HUES48 (cell line): Measurements from ENCODE around the gene NOD1.

Experiments used
- H3K27ac ChIP-seq: one replicate; pipeline ENCODE4 v1.7.0; 2013; ENCODE audit warnings: low read depth, low read length, inconsistent platforms
- H3K27me3 ChIP-seq: 2 replicates; pipeline ENCODE4 v1.6.1; 2013; ENCODE audit warnings: mild to moderate bottlenecking, low read length; ENCODE audit not compliant: control insufficient read depth, insufficient read depth
- H3K36me3 ChIP-seq: 2 replicates; pipeline ENCODE4 v1.6.1; 2013; ENCODE audit warnings: low read length; ENCODE audit not compliant: control insufficient read depth, insufficient read depth
- H3K4me1 ChIP-seq: 2 replicates; pipeline ENCODE4 v1.6.1; 2013; ENCODE audit warnings: mild to moderate bottlenecking, low read length; ENCODE audit not compliant: control insufficient read depth, insufficient read depth
- H3K4me3 ChIP-seq: 2 replicates; pipeline ENCODE4 v1.5.1; 2013; ENCODE audit warnings: mild to moderate bottlenecking, low read depth, low read length
- H3K9ac ChIP-seq: 2 replicates; pipeline ENCODE4 v1.6.1; 2013; ENCODE audit warnings: mild to moderate bottlenecking, low read depth, low read length, moderate library complexity
- H3K9me3 ChIP-seq: 2 replicates; pipeline ENCODE4 v1.6.1; 2013; ENCODE audit warnings: low read length; ENCODE audit not compliant: control insufficient read depth, insufficient read depth

Gene NOD1

DNA sequence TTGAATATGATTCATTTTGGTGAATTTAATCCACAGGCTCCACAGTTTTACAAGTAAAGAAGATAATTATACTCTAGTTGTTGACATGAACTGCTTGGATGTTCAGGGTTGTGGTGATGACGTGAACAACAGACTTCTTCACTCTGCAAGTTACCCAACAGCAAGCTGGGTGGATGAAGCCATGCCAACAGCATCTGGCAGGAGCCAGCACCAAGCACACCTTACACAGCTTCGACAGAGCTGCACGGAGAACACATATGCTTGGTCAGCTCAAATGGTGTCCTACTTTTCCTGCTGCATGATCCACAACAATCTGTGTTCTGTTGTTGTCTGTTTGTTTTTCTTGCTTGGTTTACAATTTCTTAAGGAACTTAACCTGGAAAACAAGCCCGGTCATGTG is 9.8 kb downstream of the NOD1 start:
- H3K27me3 ChIP-seq = no peaks in the 10 kb centered on the region
- H3K27ac ChIP-seq = peak overlapping the region; percentile 52
- H3K9ac ChIP-seq = no peak overlapping the region
- H3K9me3 ChIP-seq = no peaks in the 10 kb centered on the region
- H3K4me1 ChIP-seq = peaks cover 15% of the 10 kb centered on the region
- H3K36me3 ChIP-seq = no peaks in the 10 kb centered on the region
- no peak overlapping the region for H3K4me3 ChIP-seq

DNA sequence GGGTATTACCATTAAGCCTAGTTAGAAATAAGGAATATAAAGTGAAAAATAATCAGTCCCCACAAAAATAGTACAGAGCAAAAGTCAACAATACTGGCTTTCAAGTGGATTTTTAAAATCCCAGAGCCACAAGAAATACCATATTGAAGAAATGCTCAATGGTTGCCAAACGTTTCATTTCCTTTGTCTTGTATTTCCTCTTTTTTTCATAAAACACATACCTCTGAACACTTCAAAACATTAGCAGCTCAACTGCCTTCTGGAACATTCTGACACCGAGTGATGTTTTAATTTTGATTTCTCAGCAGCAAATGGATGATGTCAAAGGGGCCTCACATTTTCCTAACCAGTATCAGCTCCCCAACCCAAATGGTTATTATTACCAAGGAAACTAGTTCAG is 10.5 kb downstream of the NOD1 start:
- Histone ChIP-seq H3K4me3 (no peak overlapping the region), H3K9me3 (no peaks in the 10 kb centered on the region), H3K36me3 (no peaks in the 10 kb centered on the region), H3K9ac (no peak overlapping the region), H3K4me1 (peaks cover 15% of the 10 kb centered on the region), H3K27ac (no peak overlapping the region), H3K27me3 (no peaks in the 10 kb centered on the region)

DNA sequence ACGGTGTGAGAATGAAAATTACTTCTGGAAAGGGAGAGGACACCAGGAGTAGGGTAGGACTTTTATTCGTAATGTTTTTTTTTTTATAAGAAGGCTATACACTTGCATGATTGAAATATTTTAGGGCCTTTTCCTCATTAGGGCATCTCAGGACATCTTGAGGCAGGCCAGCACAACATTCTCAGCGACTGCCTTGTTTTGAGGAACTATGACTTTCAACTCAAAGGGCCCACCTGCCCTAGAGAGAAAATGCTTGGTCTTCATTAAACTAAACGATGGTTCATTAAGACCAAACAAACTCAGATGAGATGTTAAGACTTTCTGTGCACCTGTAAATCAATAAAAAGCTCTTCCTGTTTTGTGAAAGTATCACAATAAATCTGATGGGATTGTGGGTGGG is 11.3 kb downstream of the NOD1 start:
- Histone ChIP-seq H3K4me3 (no peak overlapping the region), H3K27ac (no peak overlapping the region), H3K27me3 (no peaks in the 10 kb centered on the region), H3K9ac (no peak overlapping the region), H3K4me1 (peaks cover 15% of the 10 kb centered on the region), H3K9me3 (no peaks in the 10 kb centered on the region), H3K36me3 (no peaks in the 10 kb centered on the region)

DNA sequence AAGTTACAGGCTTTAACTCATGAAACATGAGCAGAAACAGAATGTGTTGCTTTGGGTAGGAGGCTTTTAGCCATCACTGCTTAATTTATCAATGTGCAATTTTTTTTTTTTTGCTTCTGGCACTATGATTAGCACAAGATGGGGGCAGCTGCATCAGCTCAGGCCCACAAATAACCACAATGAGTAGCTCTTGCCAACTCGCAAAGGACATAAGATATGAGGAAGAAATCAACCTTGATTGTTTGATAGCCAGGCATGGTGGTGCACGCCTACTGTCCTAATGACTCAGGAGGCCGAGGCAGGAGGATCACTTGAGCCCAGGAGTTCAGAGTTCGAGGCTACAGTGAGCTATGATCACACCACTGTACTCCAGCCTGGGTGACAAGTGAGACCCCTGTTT is 12.3 kb downstream of the NOD1 start:
- no peak overlapping the region for H3K27ac ChIP-seq
- H3K4me1 ChIP-seq = peaks cover 15% of the 10 kb centered on the region
- no peaks in the 10 kb centered on the region for H3K27me3 ChIP-seq
- H3K36me3 ChIP-seq = no peaks in the 10 kb centered on the region
- no peaks in the 10 kb centered on the region for H3K9me3 ChIP-seq
- H3K4me3 ChIP-seq = no peak overlapping the region
- no peak overlapping the region for H3K9ac ChIP-seq

- Histone ChIP-seq H3K36me3 (no peaks in the 10 kb centered on the region), H3K4me1 (peaks cover 15% of the 10 kb centered on the region), H3K27ac (no peak overlapping the region), H3K9ac (no peak overlapping the region), H3K4me3 (no peak overlapping the region), H3K9me3 (no peaks in the 10 kb centered on the region), H3K27me3 (no peaks in the 10 kb centered on the region)
These were observed 12.8 kb downstream of the NOD1 start for GRCh38 chr7:30465811-30466180.

GRCh38 chr7:30465046-30465810 is 13.4 kb downstream of the NOD1 start:
- H3K4me1 ChIP-seq = peaks cover 15% of the 10 kb centered on the region
- no peak overlapping the region for H3K4me3 ChIP-seq
- H3K27me3 ChIP-seq = no peaks in the 10 kb centered on the region
- H3K27ac ChIP-seq = no peak overlapping the region
- no peaks in the 10 kb centered on the region for H3K36me3 ChIP-seq
- H3K9me3 ChIP-seq = no peaks in the 10 kb centered on the region
- H3K9ac ChIP-seq = no peak overlapping the region

GRCh38 chr7:30464231-30464671 is 14.3 kb downstream of the NOD1 start:
- Histone ChIP-seq H3K9ac (no peak overlapping the region), H3K4me1 (peaks cover 7% of the 10 kb centered on the region), H3K4me3 (no peak overlapping the region), H3K27ac (no peak overlapping the region), H3K27me3 (no peaks in the 10 kb centered on the region), H3K36me3 (no peaks in the 10 kb centered on the region), H3K9me3 (no peaks in the 10 kb centered on the region)

GRCh38 chr7:30463405-30464145 is 15.0 kb downstream of the NOD1 start:
- Histone ChIP-seq H3K27ac (no peak overlapping the region), H3K9me3 (no peaks in the 10 kb centered on the region), H3K4me1 (peaks cover 2% of the 10 kb centered on the region; the same call in 1 of the 2 replicates), H3K27me3 (no peaks in the 10 kb centered on the region), H3K4me3 (no peak overlapping the region), H3K9ac (no peak overlapping the region), H3K36me3 (no peaks in the 10 kb centered on the region)

GRCh38 chr7:30462179-30462578 is 16.4 kb downstream of the NOD1 start:
- Histone ChIP-seq H3K9ac (no peak overlapping the region), H3K27ac (no peak overlapping the region), H3K4me3 (no peak overlapping the region), H3K36me3 (no peaks in the 10 kb centered on the region), H3K9me3 (no peaks in the 10 kb centered on the region), H3K27me3 (no peaks in the 10 kb centered on the region), H3K4me1 (no peaks in the 10 kb centered on the region)

DNA sequence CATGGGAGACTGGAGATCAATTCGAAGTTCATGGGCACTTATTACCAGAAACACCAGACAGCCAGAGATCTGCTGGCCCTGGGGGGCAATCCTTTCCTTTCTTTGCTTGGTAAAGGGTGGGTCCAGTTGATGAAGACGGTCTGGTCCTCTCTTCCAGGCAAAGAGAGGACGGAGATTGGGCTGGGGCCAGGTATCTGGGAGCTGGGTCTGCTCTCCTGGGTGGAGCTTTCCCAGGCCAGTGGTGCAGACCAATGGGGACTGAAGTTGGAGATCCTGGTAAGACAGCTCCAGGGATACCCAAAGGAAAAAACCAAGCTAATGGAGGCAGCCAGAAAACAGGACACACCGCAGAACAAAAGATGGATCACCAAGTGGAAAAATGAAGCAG is 18.3 kb downstream of the NOD1 start:
- Histone ChIP-seq H3K9ac (no peak overlapping the region), H3K36me3 (no peaks in the 10 kb centered on the region), H3K27me3 (no peaks in the 10 kb centered on the region), H3K9me3 (no peaks in the 10 kb centered on the region), H3K4me1 (no peaks in the 10 kb centered on the region), H3K27ac (no peak overlapping the region), H3K4me3 (no peak overlapping the region)

- no peaks in the 10 kb centered on the region for H3K9me3 ChIP-seq
- no peak overlapping the region for H3K27ac ChIP-seq
- no peaks in the 10 kb centered on the region for H3K4me1 ChIP-seq
- no peaks in the 10 kb centered on the region for H3K27me3 ChIP-seq
- no peaks in the 10 kb centered on the region for H3K36me3 ChIP-seq
- no peak overlapping the region for H3K9ac ChIP-seq
- H3K4me3 ChIP-seq = no peak overlapping the region
These were observed 18.9 kb downstream of the NOD1 start for GRCh38 chr7:30459591-30460245.
